GM12878 (cell line): ENCODE results near the gene ANO3.

Experiments
- CTCF ChIP-seq, 3 experiments: IDR thresholded peaks in 2 of 3; conservative IDR thresholded peaks in 1 of 3; 2 replicates each; pipeline ENCODE4 v1.5.1; 2011; ENCODE audit warnings: low read depth in 3 of 3, low read length in 3 of 3, mild to moderate bottlenecking in 3 of 3, control low read depth in 2 of 3, moderate library complexity in 2 of 3, inconsistent platforms in 1 of 3, mixed read lengths in 1 of 3; ENCODE audit not compliant: control insufficient read depth in 2 of 3, insufficient read depth in 1 of 3; ENCODE audit errors: extremely low read depth in 1 of 3
- ETV6 ChIP-seq, 2 experiments: fragments of 450-650 bp in 1 of 2; IDR thresholded peaks in 1 of 2; conservative IDR thresholded peaks in 1 of 2; 2 replicates each; pipeline ENCODE4 v1.6.1; 2014; ENCODE audit warnings: antibody characterized with exemption in 1 of 2, borderline replicate concordance in 1 of 2, low read depth in 1 of 2, mild to moderate bottlenecking in 1 of 2, moderate library complexity in 1 of 2
- SMC3 ChIP-seq: IDR thresholded peaks from 2 replicates; pipeline ENCODE4 v1.6.1; 2011; ENCODE audit warnings: low read length, improper control_type of control experiment, borderline replicate concordance

- TF ChIP-seq ETV6 (conservative IDR thresholded peaks at IDR 0.05 in 1 of 2, IDR thresholded peaks at IDR 0.05 in 1 of 2; ENCODE audit: borderline replicate concordance in 1 of 2, low read depth in 1 of 2) (no peak), CTCF (IDR thresholded peaks at IDR 0.05 in 2 of 3, conservative IDR thresholded peaks at IDR 0.05 in 1 of 3; ENCODE audit: control insufficient read depth in 2 of 3, extremely low read depth in 1 of 3, insufficient read depth in 1 of 3, low read depth in 3 of 3, low read length in 3 of 3) (no peak), SMC3 (no peak)
These were observed 249.0 kb downstream of the ANO3 start for GRCh38 chr11:26580929-26581328.
